ENCODE measurements around the gene TP53AIP1.
"Not testable (repeated sequence)": the region's sequence is repeated elsewhere in the genome, so short reads cannot be mapped to it uniquely, and the experiment has no call there.

Gene TP53AIP1

GRCh38 chr11:128924510-128925249 lies 18.0 kb downstream of the TP53AIP1 start:
- no peak for DNase-seq

DNA sequence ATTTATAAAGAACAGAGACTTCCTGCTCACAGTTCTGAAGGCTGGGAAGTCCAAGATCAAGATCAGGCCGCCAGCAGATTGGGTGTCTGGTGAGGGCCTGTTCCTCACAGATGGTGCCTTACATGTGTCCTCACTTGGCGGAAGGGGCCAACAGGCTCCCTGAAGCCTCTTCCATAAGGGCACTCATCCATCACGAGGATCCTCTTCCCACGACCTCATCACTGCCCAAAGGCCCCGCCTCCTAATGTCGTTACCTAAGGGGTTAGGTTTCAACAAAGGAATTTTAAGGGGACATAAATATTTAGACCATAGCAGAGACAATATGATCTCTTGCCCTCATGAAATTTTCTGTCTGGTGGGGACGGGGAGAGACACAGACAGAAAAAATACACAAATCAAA lies 18.6 kb downstream of the TP53AIP1 start:
- DNase-seq = no peak

GRCh38 chr11:128921793-128922192 lies 20.9 kb downstream of the TP53AIP1 start:
- DNase-seq = no peak

- no peak for DNase-seq
These were observed 22.0 kb downstream of the TP53AIP1 start for GRCh38 chr11:128920666-128921065.

GRCh38 chr11:128919635-128920034 lies 23.0 kb downstream of the TP53AIP1 start:
- not testable (repeated sequence) for DNase-seq

GRCh38 chr11:128919216-128919615 lies 23.5 kb downstream of the TP53AIP1 start:
- DNase-seq = no peak

- DNase-seq = no peak
These were observed 25.4 kb downstream of the TP53AIP1 start for GRCh38 chr11:128917144-128917724.

GRCh38 chr11:128916681-128917080 lies 26.0 kb downstream of the TP53AIP1 start:
- no peak for DNase-seq

- no peak for DNase-seq
These were observed 26.6 kb downstream of the TP53AIP1 start for GRCh38 chr11:128916037-128916572.

DNA sequence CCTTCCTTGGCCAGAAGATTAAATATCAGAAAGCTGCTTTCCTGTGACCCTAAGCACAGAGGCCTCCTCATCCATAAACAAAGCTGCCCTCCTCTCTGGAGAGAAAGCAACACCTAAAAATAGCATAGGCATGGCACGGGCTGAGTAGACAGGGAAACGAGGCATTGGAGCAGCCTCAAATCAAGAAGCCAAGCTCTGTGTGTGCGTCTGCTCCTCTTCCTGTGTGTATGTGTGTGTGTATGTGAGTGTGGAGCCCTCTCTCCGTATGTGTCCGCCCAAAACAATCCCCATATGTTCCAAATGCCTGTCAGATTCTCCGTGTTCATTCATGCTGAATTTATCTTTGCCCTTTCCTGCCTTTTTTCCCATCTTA lies 27.5 kb downstream of the TP53AIP1 start:
- DNase-seq = no peak

DNA sequence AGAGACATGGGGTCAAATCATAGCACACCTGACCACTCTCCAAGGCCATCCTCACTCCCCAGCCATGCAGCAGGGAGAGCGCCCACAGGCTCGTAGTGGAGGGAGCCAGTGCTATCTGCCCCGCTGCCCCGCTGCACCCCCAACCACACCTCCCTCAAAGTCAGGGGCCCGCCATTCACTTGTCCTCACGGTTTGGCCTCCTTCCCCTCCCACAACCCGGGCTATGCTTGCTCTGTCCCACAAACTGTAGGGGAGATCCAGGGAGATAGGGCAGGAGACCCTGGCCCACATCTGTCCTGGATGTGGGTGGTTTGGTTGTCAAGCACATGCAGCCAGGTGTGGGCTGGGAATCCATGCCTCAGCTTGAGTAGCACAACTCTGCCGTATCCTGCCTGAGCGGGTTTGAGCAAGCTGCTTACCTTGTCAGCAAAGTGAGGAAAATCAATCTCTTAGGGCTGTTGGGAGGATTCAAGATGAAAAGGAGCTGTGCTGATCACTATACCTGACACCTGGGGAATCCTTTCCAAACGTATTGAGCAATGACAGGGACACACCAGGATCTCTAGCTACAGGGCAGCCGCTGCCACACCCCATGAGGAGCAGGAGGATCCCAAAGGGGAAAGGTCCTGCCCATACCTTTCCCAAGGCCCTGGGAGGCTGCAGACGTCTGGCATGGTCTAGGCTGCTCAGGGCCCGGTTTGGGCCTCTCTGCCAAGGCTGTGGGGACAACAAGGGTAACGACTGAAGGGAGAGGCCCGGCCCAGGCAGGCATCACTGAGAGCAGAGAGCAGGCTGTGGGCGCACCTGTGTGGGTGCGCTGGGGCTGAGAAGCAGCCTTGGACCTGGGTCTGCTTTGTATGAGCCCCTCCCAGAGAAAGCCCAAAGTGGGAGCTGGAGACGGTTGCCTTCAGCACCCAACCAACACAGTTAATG lies 28.2 kb downstream of the TP53AIP1 start:
- DNase-seq = no peak

DNA sequence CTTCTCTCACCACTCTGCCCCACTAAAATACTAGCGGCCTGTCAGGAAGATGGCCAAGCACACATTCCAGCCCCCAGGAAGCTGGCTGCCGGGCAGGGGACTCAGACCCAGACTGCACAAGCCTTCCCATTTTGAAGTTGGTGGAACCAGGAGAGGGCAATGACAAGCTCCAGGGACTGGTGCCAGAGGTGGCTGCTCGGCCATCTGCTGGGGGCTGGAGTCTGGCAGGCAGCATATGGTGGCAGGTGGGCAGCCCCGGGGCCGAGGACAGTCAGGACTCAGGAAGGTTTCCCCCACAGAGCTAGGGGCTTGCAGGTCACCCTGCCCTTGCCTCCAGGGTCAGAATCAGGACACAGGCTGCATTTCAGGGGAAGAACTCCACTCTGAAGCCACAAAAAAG lies 28.9 kb downstream of the TP53AIP1 start:
- no peak for DNase-seq

DNA sequence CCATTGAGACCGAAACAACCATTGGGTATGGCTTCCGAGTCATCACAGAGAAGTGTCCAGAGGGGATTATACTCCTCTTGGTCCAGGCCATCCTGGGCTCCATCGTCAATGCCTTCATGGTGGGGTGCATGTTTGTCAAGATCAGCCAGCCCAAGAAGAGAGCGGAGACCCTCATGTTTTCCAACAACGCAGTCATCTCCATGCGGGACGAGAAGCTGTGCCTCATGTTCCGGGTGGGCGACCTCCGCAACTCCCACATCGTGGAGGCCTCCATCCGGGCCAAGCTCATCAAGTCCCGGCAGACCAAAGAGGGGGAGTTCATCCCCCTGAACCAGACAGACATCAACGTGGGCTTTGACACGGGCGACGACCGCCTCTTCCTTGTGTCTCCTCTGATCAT lies 31.0 kb downstream of the TP53AIP1 start:
- DNase-seq = no peak

GRCh38 chr11:128911239-128911638 lies 31.4 kb downstream of the TP53AIP1 start:
- DNase-seq = no peak

- no peak for DNase-seq
These were observed 32.1 kb downstream of the TP53AIP1 start for GRCh38 chr11:128910576-128910975.

DNA sequence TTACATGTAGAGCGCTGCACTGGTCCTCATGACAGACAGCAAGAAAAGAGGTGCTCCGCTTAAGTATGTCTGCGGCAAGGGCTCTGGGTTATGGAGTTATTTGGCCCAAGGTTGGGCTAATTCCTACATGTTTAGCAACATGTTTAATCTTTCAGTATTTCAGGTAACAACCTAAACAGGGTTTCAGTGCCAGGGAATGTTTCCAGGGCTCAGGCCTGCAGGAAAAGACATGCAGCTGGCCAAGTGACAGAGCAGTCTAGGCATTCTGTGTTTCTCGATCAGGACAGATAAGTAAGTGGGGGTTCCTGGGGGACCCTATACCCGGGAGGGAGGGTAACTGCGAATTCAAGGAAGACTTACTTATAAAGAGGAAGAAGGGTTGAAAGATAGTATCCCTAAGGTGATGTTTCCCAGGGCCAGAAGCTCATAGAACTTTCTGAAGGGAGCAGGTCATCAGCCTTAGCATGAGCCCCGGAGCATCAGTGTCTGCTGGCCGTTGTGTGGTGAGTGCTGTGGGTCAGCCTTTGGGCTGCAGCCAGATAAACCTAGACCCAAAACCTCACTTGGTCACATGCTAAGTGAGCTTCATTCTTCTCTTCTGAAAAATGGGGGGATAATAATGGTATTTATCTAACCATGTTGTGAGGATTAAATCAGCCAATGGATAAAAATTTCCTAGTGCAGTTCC lies 33.1 kb downstream of the TP53AIP1 start:
- DNase-seq = no peak

DNA sequence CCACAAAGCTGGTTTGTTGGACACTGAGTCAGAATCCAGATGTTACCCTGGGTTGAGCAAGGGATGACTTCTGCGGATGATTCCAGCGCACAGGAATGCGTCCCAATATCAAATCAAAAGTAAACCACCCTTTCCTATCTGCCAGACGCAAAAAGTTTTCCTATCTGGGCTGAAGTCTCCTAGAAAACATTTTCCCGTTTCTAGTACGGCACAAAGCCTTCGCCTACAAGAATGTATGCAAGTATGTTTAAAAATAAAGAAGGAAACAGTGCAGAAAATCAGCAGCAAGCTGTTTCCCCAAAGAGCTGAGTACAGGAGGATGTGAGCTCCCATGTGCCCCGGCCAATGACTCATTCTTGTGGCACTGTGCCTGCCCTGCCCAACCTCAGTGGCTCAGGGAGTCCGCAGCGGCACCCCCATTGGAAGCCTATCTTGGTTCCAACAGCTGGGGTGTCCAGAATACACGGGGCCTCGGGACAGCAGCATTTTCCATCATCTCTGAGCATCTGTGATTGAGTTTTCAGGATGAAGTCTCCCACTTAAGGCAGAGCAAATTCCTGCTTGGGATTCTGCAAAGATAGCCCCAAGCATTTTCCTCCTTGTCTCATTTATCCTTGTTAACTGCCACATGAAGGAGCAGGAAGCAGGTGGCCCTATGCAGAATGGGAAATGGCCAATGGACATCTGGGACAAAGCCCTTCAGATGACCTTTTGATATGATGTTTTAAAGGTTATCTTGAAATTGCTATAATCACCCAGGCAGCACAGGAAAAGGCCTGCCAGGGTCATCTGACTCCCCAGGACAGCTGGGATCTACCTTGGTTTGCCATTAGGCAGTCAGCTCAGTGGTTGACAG lies 34.1 kb downstream of the TP53AIP1 start:
- no peak for DNase-seq

DNA sequence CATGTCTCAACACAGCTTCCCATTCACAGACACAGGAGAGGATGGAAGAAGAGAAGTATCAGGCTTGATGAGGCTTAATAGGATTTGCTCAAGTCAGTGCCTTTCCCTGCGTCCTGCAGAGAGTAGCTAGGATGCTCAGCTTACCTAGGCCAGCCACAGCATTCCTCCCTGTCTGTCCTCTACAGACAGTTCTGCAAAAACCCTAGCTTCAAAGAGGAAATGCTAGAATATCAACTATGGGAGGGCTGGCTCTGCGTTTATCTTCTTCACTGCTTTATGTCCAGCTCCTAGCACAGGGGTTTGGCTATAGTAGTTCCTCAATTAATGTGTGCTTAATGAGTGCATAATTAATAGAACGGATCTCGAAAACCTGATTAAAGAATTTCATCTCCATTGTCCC lies 35.1 kb downstream of the TP53AIP1 start:
- no peak for DNase-seq

DNA sequence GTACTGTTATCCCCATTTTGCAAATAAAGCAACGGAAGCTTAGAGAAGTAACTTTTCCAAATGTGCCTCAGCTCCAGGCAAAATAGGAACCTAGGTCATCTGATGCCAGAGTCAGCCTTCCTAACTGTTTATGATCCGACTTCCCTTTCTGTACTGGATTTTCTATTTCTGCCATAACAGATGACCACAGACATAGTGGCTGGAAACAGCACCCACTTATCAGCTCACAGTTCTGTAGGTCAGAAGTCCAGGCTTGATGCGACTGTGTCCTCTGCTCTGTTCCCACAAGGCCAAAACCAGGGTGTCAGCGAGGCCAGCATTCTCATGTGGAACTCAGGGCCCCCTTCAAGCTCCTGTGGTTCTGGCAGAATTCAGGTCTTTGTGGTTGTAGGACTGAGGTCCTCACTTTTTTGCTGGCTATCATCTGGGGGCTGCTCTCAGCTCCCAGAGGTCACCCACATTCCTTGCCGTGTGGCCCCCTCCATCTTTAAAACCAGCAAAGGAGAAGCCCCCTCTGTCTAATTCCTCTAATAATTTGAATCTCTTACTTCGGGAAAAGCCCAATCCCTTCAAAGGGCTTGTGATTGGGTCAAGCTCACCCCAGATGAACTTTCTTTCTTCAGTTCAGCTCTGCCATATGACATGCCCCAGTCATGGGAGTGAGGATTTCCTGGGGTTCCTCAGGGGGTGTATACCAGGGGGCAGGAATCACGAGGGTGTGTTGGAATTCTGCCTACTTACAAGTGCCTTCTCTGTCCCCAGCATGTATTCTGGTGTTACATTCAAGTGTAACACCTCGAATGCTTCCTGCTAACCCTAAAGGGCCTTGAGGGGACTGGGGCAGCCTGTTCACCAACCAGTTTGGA lies 36.3 kb downstream of the TP53AIP1 start:
- DNase-seq = peak; percentile 56

DNA sequence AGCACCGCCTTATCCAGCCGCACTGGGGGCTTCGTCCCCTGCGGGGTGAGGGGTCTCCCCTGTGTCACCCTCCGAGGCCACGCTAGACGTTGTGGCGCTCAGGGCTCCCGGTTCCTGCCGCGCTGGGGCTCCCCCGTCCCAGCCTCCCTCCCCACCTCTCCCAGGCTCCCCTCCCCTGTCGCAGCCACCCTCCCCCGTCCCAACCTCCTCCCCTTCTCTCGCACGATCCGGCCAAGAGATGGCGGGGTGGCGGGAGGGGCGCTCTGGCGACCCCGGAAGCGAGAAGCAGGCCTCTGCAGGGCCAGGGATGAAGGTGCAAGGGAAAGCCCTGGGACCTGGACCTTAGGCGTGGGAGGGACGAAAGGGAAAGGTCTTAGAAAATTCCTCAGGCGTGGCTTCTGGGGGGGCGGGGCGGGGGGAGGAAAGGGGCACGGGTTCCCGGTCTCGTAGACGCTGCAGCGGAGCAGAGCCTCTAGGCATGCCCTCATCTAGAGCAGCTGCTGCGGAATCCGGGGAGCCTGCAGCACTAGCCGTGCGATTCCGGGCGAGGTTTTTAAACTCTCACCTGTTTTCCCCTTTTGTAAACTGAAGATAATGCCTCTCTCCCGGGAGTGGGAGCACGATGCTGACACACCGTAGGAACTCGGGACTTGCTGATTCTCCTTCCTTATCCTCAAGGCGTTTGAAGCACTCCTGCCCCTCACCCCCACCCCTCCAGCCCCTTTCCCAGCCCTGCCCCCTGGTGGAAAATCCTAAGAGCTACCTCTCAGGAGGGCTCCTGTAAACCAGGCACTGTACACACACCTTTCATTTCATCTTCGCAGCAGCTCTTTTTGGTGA lies 37.1 kb downstream of the TP53AIP1 start:
- peak; percentile 67 for DNase-seq

Measured in OCI-M1 (cell line).